GM18951 (cell line): ENCODE results near the gene ACAN.

ENCODE experiments used
- POLR2A ChIP-seq: IDR thresholded peaks from 4 replicates; pipeline ENCODE4 v1.6.1; 2011; ENCODE audit warnings: mild to moderate bottlenecking; ENCODE audit not compliant: insufficient read length, insufficient read depth; ENCODE audit errors: extremely low read depth
- in situ Hi-C: fragments of 300-500 bp; cut with MboI; formaldehyde crosslinking; loops from one replicate; pipeline ENCODE4 v1.12.0; 2022; ENCODE audit warnings: low sequenced_read_pairs, mixed read lengths, inconsistent platforms; ENCODE audit not compliant: unreplicated experiment

ACAN gene

GRCh38 chr15:88803241-88803919, at the start of gene ACAN:
Gene ACAN (plus strand): TSS chr15:88803436. CDS start chr15:88836207, 32,771 bp downstream.
- no peak for TF ChIP-seq POLR2A
- in situ Hi-C loops, result no loop called here

DNA sequence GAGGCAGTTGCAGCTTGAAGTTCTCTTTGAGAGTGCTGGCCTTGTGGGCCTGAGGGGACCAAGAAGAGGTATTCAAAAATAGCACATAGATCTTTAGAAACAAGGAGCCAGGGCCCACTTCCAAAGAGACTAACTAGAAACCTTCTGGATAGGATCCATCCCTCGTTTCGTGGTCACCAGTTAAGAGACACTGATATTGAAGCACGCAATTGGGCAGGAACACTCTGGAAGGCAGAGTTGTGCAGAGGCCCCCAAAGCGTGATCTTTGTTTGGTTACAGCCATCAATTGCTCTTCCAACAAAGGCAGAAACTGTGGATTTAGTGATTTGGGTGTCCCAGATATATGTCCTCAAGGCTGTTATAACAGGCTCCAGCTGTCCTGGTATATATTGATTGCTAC, 46.7 kb upstream of the ACAN start:
- no peak for TF ChIP-seq POLR2A
- in situ Hi-C loops, result no loop called here

GRCh38 chr15:88756921-88757320, 46.3 kb upstream of the ACAN start:
- in situ Hi-C loops, result no loop called here

GRCh38 chr15:88759872-88760271, 43.4 kb upstream of the ACAN start:
- TF ChIP-seq POLR2A, result no peak
- in situ Hi-C loops, result no loop called here

More at GRCh38 chr15:88756921-88757320, 46.3 kb upstream of the ACAN start:
- TF ChIP-seq POLR2A, result no peak

DNA sequence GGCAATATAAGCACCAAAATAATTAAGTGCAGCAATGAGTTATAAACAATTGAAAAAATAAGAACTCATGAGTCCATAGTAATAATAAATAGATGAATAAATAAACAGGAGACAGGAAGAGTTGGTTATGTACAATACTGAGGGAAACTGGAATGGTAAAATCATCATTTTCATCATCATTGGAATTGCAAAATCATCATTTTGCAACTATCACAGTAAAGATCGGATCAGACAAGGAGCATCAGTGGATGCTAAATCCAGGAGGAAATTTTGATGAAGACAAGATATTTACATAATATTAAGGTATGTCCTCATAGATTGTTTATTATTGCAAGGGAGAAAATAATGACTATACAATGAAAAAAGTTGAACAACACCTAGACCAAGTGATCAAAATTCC, 38.8 kb upstream of the ACAN start:
- in situ Hi-C loops, result no loop called here

GRCh38 chr15:88765212-88765611, 38.0 kb upstream of the ACAN start:
- in situ Hi-C loops, result no loop called here
- TF ChIP-seq POLR2A, result no peak

More for the DNA sequence above, 38.8 kb upstream of the ACAN start:
- no peak for TF ChIP-seq POLR2A

- in situ Hi-C loops, result no loop called here
- no peak for TF ChIP-seq POLR2A
These were observed 33.9 kb upstream of the ACAN start for GRCh38 chr15:88769161-88769971.

- in situ Hi-C loops, result no loop called here
- TF ChIP-seq POLR2A, result no peak
These were observed 27.5 kb upstream of the ACAN start for GRCh38 chr15:88775776-88776175.

GRCh38 chr15:88776646-88777045, 26.6 kb upstream of the ACAN start:
- in situ Hi-C loops, result no loop called here
- no peak for TF ChIP-seq POLR2A

DNA sequence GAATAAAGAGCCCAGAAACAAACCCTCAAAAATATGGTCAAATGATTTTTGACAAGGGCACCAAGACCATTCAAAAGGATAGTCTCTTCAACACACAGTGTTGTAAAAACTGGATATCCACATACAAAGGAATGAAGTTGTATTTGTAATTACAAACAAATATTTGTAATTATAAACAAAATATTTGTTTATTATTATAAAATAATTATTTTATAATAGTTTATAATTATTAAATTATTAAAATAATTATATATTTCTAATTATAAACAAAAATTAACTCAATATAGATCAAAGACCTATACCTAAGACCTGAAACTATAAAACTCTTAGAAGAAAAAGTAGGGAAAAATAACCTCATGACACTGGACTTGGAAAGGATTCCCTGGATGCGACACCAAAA, 23.3 kb upstream of the ACAN start:
- in situ Hi-C loops, result no loop called here
- no peak for TF ChIP-seq POLR2A

DNA sequence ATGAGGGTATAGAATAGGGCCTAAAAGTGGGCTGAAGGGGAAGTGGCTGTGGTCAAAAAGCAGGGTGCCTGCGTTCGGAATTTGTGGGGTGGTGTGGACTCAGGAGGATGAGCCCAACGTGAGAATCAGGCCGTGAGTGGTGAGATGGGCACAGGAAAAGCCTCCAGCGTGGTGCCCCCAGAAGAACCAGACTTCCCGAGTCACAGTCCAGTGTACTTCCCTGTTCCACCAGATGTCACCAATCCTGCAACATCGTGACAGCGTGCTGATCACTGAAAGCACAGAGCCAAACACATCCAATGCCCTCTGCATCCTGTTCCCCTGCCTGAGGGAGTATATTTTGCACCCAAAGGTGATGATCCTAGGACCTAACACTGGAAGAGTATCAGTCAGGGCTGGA, 20.8 kb upstream of the ACAN start:
- in situ Hi-C loops, result no loop called here

DNA sequence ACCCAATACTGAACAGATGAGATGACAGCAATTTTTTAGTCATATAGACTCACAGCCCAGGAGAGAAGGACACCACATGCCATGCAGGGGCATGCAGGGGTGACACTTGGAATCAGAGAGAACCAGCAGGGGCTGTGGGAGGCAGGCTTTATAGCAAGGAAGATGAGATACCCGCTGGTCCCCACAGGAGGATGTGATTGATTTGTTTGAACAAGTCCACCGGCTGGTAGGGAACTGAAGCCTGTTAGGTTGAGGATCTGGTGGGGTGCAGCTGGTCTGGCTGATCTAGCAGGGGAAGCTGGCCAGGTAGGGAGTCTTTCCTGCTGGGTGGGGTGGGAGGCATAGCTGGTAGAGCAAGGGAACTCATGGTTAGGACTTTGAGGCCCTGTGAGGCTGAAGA, 18.0 kb upstream of the ACAN start:
- in situ Hi-C loops, result no loop called here
- TF ChIP-seq POLR2A, result no peak

More for the DNA sequence above, 20.8 kb upstream of the ACAN start:
- TF ChIP-seq POLR2A, result no peak

DNA sequence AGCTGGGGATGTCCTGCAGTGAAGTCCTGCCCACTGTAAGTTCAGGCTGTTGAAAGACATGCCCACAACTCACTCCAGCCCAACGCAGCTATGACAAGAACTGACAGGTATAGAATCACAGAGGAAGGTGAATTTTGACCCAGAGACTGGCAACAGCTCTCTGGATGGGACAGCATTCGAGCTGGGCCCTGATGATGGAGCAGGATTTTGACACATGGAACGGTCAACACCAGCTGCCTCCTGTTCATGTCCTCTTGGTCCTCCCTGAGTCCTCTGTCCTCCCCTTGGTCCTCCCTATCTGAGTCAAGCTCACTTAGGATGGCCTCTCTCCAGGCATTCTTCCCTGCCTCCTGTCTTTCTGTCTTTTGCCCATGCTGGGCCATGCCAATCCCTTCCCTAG, 15.2 kb upstream of the ACAN start:
- in situ Hi-C loops, result no loop called here
- TF ChIP-seq POLR2A, result no peak

- in situ Hi-C loops, result no loop called here
- TF ChIP-seq POLR2A, result no peak
These were observed 14.4 kb upstream of the ACAN start for GRCh38 chr15:88788816-88789215.

DNA sequence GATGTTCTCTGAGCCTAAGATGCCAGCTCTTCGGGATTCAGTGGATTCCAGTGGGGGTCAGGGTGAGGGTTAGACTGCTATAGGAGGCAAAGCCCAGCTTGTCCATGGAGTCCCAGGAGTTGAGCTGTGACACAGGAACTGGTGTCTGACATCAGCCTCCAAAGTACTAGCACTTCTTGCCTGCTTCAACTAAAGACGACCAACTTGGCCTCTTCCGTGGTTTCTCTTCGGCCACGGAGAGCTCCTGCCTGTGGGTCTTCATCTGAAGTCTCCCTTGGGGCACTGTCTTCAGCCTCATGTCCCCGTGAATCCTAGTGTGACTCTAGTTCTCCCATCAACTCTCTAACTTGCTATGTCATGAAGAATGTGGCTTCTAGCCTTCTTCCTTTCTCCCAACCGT, 12.8 kb upstream of the ACAN start:
- in situ Hi-C loops, result no loop called here
- no peak for TF ChIP-seq POLR2A

DNA sequence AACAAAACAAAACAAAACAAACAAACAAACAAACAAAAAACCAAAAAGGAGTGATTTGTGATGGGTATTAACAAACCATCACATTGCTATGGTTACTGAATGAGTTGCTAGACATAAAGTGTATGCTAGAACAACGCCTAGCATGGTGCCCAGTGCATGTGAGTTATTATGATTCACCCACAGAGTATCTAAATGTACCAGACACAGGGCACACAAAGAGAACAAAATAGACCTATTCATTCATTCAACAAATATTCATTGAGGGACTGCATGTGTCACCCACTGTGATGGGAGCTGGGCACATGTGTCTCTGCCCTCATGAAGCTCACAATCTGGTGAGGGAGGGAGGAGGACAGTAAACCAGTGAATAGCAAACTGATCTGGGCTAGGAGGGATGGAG, 11.6 kb upstream of the ACAN start:
- in situ Hi-C loops, result no loop called here
- TF ChIP-seq POLR2A, result no peak
